OCI-LY3 (cell line): Measurements from ENCODE around the gene BEND4.

Experiments
- CTCF ChIP-seq: fragments of 200-600, 300-600 bp; sonication (generic); IDR thresholded peaks from 2 replicates; pipeline ENCODE4 v1.5.1; 2014; ENCODE audit warnings: antibody characterized with exemption, low read length, low read depth
- EZH2phosphoT487 ChIP-seq: fragments of 200-600 bp; shearing (Covaris generic); IDR thresholded peaks from 2 replicates; pipeline ENCODE4 v1.6.1; 2018; ENCODE audit warnings: antibody characterized with exemption, mixed run types, low read depth

GRCh38 chr4:42104521-42104920 lies 47.9 kb downstream of the BEND4 start:
- TF ChIP-seq CTCF, result no peak
- TF ChIP-seq EZH2phosphoT487, result no peak
